ENCODE data around the gene TRMT10B.
A peak's percentile ranks its signal among the peaks of the same experiment; 100 is the strongest.
"Not testable (repeated sequence)": the region's sequence is repeated elsewhere in the genome, so short reads cannot be mapped to it uniquely, and the experiment has no call there.

Gene TRMT10B

GRCh38 chr9:37751704-37752103, 1.9 kb upstream of the TRMT10B start:
- DNase-seq: not testable (repeated sequence)

GRCh38 chr9:37752112-37752511, 1.5 kb upstream of the TRMT10B start:
- DNase-seq: not testable (repeated sequence)

- DNase-seq: no peak
Observed at GRCh38 chr9:37752642-37753488, 740 bp upstream of the TRMT10B start.

- no peak for DNase-seq
Observed at GRCh38 chr9:37758747-37759146, 5.1 kb downstream of the TRMT10B start.

- no peak for DNase-seq
Observed at GRCh38 chr9:37760416-37761161, 7.0 kb downstream of the TRMT10B start.

GRCh38 chr9:37761511-37761910, 7.9 kb downstream of the TRMT10B start:
- DNase-seq: no peak

- DNase-seq: not testable (repeated sequence)
Observed at GRCh38 chr9:37765263-37765662, 11.7 kb downstream of the TRMT10B start.

GRCh38 chr9:37769306-37769705, 15.7 kb downstream of the TRMT10B start:
- no peak for DNase-seq

GRCh38 chr9:37769995-37770394, 16.4 kb downstream of the TRMT10B start:
- no peak for DNase-seq

GRCh38 chr9:37775216-37775919, 21.8 kb downstream of the TRMT10B start:
- DNase-seq: no peak

GRCh38 chr9:37776328-37776727, 22.7 kb downstream of the TRMT10B start:
- no peak for DNase-seq

- DNase-seq: no peak
Observed at GRCh38 chr9:37778534-37778933, 24.9 kb downstream of the TRMT10B start.

- no peak for DNase-seq
Observed at GRCh38 chr9:37784291-37784615, 30.6 kb downstream of the TRMT10B start.

GRCh38 chr9:37784616-37785483, 31.2 kb downstream of the TRMT10B start, which contains the start of gene EXOSC3:
Gene EXOSC3, minus strand, starts transcription at chr9:37785064. Its CDS starts 20 bp downstream, at chr9:37785044.
- DNase-seq: peak; percentile 92

- no peak for DNase-seq
Observed at GRCh38 chr9:37787059-37787458, 33.5 kb downstream of the TRMT10B start.

GRCh38 chr9:37788332-37788731, 34.7 kb downstream of the TRMT10B start:
- DNase-seq: no peak

GRCh38 chr9:37790096-37790495, 36.5 kb downstream of the TRMT10B start:
- DNase-seq: no peak

- no peak for DNase-seq
Observed at GRCh38 chr9:37792122-37792521, 38.5 kb downstream of the TRMT10B start.

GRCh38 chr9:37796232-37796631, 42.6 kb downstream of the TRMT10B start:
- DNase-seq: no peak

- DNase-seq: peak; percentile 44
Observed at GRCh38 chr9:37798677-37799076, 45.1 kb downstream of the TRMT10B start.

- DNase-seq: peak; percentile 90
Observed at GRCh38 chr9:37800631-37801286, 47.2 kb downstream of the TRMT10B start, which contains the start of gene DCAF10. Gene DCAF10, plus strand, starts transcription at chr9:37800797. Its CDS starts 70 bp downstream, at chr9:37800867.

Data from activated CD4-positive, alpha-beta T cell treated with anti-CD3 and anti-CD28 coated beads, Interleukin-2, amount 50 U/mL, for 16 hours (primary cell).